Measurements from ENCODE around the gene SLC25A2.
"Not testable (repeated sequence)": the region's sequence is repeated elsewhere in the genome, so short reads cannot be mapped to it uniquely, and the experiment has no call there.

SLC25A2 gene

DNA sequence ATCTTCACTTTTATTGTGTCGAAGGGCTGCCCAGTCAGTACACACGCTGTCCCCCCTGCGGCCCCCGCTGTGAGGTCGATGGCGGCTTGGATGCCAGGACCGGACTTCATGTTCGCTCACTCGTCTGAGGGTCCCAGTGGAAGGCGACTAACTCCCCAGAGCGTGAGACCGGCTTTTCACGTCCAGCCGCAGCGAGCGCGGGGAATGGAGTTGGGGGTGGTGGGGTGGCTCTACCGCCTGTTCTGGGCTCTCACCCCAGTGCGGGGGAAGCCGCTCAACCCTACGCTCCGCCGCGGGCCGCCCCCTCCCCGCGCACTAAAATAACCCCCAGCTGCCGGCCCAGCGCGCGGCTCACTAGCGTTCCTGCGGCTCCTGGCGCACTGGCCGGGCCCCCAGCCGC is at the start of gene SLC25A2:
TSS of gene SLC25A2 (minus strand) at position 294 of the 400 bp plus-strand sequence. CDS start at position 110, 184 bp downstream.
- no peak within 1 kb of the TSS for H3K4me3 ChIP-seq (ENCODE audit: low read length)
- TF ChIP-seq, protein P1, sequence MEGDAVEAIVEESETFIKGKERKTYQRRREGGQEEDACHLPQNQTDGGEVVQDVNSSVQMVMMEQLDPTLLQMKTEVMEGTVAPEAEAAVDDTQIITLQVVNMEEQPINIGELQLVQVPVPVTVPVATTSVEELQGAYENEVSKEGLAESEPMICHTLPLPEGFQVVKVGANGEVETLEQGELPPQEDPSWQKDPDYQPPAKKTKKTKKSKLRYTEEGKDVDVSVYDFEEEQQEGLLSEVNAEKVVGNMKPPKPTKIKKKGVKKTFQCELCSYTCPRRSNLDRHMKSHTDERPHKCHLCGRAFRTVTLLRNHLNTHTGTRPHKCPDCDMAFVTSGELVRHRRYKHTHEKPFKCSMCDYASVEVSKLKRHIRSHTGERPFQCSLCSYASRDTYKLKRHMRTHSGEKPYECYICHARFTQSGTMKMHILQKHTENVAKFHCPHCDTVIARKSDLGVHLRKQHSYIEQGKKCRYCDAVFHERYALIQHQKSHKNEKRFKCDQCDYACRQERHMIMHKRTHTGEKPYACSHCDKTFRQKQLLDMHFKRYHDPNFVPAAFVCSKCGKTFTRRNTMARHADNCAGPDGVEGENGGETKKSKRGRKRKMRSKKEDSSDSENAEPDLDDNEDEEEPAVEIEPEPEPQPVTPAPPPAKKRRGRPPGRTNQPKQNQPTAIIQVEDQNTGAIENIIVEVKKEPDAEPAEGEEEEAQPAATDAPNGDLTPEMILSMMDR (IDR thresholded peaks at IDR 0.05; ENCODE audit: insufficient read depth, low read depth, low read length, missing control alignments) = no peak

DNA sequence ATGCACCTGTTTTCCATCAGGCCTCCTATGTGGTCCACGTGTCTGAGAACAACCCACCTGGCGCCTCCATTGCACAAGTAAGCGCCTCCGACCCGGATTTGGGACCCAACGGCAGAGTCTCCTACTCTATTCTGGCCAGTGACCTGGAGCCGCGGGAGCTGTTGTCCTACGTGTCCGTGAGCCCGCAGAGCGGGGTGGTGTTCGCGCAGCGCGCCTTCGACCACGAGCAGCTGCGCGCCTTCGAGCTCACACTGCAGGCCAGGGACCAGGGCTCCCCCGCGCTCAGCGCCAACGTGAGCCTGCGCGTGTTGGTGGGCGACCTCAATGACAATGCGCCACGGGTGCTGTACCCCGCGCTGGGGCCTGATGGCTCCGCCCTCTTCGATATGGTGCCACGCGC is 47.7 kb upstream of the SLC25A2 start:
- no peak overlapping the region for H3K4me3 ChIP-seq (ENCODE audit: low read length)
- no peak for DNase-seq (ENCODE audit: low read depth)
- TF ChIP-seq, protein P1 (IDR thresholded peaks at IDR 0.05; ENCODE audit: insufficient read depth, low read depth, low read length, missing control alignments) = no peak

More for the DNA sequence above, at the start of gene SLC25A2:
- no peak for DNase-seq (ENCODE audit: low read depth)

DNA sequence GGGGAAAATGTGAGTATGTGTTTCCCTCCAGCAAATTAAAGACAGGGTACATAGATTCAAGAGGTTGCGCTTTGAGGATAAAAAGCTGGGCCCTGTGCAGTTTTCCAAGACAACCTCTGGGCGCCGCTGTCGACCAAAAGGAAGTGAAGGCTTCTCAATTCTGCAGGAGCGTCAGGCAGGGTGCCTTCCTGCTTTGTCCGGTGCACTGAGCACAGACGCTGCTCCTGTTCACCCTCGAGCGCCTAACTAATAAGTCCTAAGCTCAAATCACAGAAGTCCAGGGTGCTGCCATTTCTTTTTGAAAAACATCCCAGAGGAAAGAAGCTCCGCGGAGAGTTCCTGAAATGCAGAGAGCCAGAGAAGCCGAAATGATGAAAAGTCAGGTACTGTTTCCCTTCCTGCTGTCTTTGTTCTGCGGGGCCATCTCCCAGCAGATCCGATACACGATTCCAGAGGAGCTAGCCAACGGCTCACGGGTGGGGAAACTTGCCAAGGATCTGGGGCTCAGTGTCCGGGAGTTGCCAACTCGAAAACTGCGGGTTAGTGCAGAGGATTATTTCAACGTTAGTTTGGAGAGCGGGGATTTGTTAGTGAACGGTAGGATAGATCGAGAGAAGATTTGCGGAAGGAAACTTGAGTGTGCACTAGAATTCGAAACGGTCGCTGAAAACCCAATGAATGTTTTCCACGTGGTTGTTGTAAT is 46.2 kb upstream of the SLC25A2 start, which contains the start of gene PCDHGB1:
TSS of gene PCDHGB1 (plus strand) at position 183 of the 703 bp plus-strand sequence. CDS start at position 345, 162 bp downstream.
- DNase-seq (ENCODE audit: low read depth) = peak; percentile 38
- TF ChIP-seq, protein P1 (IDR thresholded peaks at IDR 0.05; ENCODE audit: insufficient read depth, low read depth, low read length, missing control alignments) = peak; percentile 42
- peak within 1 kb of the TSS; percentile 15 for H3K4me3 ChIP-seq (ENCODE audit: low read length)

DNA sequence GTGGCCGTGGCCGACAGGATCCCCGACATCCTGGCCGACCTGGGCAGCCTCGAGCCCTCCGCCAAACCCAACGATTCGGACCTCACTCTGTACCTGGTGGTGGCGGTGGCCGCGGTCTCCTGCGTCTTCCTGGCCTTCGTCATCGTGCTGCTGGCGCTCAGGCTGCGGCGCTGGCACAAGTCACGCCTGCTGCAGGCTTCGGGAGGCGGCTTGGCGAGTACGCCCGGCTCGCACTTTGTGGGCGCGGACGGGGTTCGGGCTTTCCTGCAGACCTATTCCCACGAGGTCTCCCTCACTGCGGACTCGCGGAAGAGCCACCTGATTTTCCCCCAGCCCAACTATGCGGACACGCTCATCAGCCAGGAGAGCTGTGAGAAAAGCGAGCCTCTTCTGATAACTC is 42.2 kb upstream of the SLC25A2 start:
- not testable (repeated sequence) for H3K4me3 ChIP-seq (ENCODE audit: low read length)

GRCh38 chr5:141345327-141345726 is 41.5 kb upstream of the SLC25A2 start:
- no peak for DNase-seq (ENCODE audit: low read depth)
- TF ChIP-seq, protein P1 (IDR thresholded peaks at IDR 0.05; ENCODE audit: insufficient read depth, low read depth, low read length, missing control alignments) = no peak
- H3K4me3 ChIP-seq (ENCODE audit: low read length) = no peak overlapping the region

More for the DNA sequence above, 42.2 kb upstream of the SLC25A2 start:
- not testable (repeated sequence) for DNase-seq (ENCODE audit: low read depth)

DNA sequence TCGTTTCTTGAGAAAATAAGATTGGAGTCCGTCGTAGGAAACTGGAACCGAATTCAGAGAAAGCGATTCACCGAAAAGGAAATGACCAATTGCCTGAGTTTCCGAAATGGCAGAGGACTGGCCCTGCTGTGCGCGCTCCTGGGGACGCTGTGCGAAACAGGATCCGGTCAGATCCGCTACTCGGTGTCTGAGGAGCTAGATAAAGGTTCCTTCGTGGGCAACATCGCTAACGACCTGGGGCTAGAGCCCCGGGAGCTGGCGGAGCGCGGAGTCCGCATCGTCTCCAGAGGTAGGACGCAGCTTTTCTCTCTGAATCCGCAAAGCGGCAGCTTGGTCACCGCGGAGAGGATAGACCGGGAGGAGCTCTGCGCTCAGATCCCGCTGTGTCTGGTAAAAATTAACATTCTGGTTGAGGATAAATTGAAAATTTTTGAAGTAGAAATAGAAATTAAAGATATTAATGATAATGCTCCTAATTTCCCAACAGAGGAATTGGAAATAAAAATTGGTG is 40.2 kb upstream of the SLC25A2 start:
- TF ChIP-seq, protein P1 (IDR thresholded peaks at IDR 0.05; ENCODE audit: insufficient read depth, low read depth, low read length, missing control alignments) = no peak
- peak overlapping the region; percentile 12 for H3K4me3 ChIP-seq (ENCODE audit: low read length)
- DNase-seq (ENCODE audit: low read depth) = no peak

DNA sequence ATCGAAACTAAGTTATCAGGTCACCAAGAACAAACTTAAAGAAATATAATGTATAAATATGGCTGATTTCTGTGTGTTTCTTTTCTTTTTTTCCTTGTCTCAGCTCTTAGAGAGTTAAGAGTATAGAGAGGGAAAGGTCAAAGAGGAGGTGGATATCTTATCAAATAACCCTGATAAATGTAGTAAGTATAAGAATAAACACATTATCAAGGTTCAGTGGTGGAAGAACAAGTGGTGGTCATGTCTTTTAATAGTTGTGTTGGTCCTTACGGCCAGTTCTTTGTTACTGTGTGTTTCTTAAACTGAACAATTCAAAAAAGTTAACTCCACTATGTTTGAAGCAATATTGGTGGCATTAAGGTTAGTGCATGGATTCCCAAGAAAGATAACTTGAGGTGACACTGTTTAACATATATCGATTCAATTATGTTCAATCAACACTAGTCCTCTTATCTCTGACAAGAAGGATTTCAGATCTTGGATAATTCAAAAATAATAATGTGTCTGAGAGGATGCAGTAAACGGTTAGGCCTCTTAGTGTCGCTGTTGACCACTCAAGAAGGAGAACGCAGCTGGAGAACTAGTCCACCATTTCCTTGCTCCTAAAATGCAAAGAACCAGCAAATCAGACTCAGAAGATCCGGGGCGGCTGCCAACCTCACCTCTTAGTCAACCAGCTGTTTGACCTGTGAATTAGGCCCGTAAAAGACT is 39.5 kb upstream of the SLC25A2 start, which contains the start of gene PCDHGA3:
TSS of gene PCDHGA3 (plus strand) at position 588 of the 711 bp plus-strand sequence. CDS start 205 bp downstream, outside the sequence.
- TF ChIP-seq, protein P1 (IDR thresholded peaks at IDR 0.05; ENCODE audit: insufficient read depth, low read depth, low read length, missing control alignments) = peak; percentile 34
- peak within 1 kb of the TSS; percentile 12 for H3K4me3 ChIP-seq (ENCODE audit: low read length)
- DNase-seq (ENCODE audit: low read depth) = peak; percentile 53

Measured in epithelial cell of esophagus (primary cell).